Thyroid gland (tissue), 4 donors: ENCODE results near the gene TFAP2E.

Source experiments
- POLR2A ChIP-seq, 2 donors: fragments of 450-650 bp; IDR thresholded peaks; one replicate each; pipeline ENCODE4 v1.6.1; 2017; ENCODE audit warnings: antibody characterized with exemption in 2 of 2, mild to moderate bottlenecking in 2 of 2, moderate library complexity in 1 of 2
- TF ChIP-seq, protein P1 (sequence below), 6 experiments: fragments of 200-600 bp in 3 of 6; fragments of 450-650 bp in 3 of 6; sonication (generic) in 3 of 6; IDR thresholded peaks; one replicate each; pipeline ENCODE4 v1.5.1; 2016 to 2019; ENCODE audit warnings: antibody characterized with exemption in 6 of 6, mild to moderate bottlenecking in 2 of 6, inconsistent platforms in 1 of 6, moderate library complexity in 1 of 6

DNA sequence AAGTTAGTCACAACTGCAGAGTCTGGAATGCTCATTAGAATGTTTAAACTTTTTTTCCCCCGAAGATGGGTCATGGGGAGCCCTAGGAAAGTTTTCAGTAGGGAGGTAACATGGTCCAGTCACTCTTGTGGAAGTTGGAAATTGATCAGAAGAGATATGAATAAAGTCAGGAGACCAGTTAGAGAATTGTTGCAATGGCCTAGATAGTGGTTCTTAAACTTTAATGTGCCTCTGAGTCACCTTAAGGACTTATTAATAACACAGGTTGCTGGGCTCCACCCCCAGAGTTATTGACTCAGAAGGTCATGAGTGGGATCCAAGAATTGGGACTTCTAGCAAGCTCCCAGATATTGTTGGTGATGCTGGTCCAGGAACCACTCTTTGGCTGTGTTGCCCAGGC lies 3.2 kb upstream of the TFAP2E start:
- no peak for TF ChIP-seq POLR2A (IDR thresholded peaks at IDR 0.05)
- TF ChIP-seq, protein P1, sequence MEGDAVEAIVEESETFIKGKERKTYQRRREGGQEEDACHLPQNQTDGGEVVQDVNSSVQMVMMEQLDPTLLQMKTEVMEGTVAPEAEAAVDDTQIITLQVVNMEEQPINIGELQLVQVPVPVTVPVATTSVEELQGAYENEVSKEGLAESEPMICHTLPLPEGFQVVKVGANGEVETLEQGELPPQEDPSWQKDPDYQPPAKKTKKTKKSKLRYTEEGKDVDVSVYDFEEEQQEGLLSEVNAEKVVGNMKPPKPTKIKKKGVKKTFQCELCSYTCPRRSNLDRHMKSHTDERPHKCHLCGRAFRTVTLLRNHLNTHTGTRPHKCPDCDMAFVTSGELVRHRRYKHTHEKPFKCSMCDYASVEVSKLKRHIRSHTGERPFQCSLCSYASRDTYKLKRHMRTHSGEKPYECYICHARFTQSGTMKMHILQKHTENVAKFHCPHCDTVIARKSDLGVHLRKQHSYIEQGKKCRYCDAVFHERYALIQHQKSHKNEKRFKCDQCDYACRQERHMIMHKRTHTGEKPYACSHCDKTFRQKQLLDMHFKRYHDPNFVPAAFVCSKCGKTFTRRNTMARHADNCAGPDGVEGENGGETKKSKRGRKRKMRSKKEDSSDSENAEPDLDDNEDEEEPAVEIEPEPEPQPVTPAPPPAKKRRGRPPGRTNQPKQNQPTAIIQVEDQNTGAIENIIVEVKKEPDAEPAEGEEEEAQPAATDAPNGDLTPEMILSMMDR (IDR thresholded peaks at IDR 0.05), result no peak
